GM12875 (cell line): ENCODE measurements around the gene ADCYAP1R1.

Experiments used
- H3K4me3 ChIP-seq: one replicate; pipeline ENCODE4 v1.5.1; 2011; ENCODE audit warnings: low read depth, low read length, control low read depth
- CTCF ChIP-seq: IDR thresholded peaks from 2 replicates; pipeline ENCODE4 v1.5.1; 2011; ENCODE audit warnings: low read depth, mild to moderate bottlenecking, control low read depth, inconsistent platforms, low read length, moderate library complexity, borderline replicate concordance; ENCODE audit not compliant: insufficient read depth

Gene ADCYAP1R1

DNA sequence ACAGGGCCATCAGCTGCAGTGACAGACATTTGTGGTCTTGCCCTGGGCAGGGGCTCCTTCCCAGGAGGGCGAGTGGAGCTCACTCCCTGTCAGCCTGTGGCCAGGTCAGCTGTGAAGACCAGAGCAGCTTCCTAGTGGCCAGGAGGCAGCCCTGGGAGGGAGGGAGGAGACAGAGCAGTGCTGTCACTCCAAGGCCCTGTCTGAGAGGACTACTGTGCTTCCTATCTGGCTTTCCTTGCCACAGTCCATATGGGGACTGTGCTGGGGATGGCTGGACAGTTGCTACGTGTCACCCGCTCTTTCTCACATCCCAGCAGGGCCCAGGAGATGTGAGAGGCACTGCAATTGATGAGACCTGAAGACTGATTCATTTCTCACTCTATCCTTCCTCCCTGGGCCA is 15.2 kb upstream of the ADCYAP1R1 start:
- no peak overlapping the region for H3K4me3 ChIP-seq
- TF ChIP-seq CTCF = no peak

GRCh38 chr7:31043051-31043471 is 9.0 kb upstream of the ADCYAP1R1 start:
- TF ChIP-seq CTCF = no peak
- H3K4me3 ChIP-seq = no peak overlapping the region

GRCh38 chr7:31044529-31044928 is 7.6 kb upstream of the ADCYAP1R1 start:
- no peak for TF ChIP-seq CTCF
- no peak overlapping the region for H3K4me3 ChIP-seq

- H3K4me3 ChIP-seq = no peak overlapping the region
- TF ChIP-seq CTCF = no peak
Observed at GRCh38 chr7:31046723-31047122, 5.4 kb upstream of the ADCYAP1R1 start.

DNA sequence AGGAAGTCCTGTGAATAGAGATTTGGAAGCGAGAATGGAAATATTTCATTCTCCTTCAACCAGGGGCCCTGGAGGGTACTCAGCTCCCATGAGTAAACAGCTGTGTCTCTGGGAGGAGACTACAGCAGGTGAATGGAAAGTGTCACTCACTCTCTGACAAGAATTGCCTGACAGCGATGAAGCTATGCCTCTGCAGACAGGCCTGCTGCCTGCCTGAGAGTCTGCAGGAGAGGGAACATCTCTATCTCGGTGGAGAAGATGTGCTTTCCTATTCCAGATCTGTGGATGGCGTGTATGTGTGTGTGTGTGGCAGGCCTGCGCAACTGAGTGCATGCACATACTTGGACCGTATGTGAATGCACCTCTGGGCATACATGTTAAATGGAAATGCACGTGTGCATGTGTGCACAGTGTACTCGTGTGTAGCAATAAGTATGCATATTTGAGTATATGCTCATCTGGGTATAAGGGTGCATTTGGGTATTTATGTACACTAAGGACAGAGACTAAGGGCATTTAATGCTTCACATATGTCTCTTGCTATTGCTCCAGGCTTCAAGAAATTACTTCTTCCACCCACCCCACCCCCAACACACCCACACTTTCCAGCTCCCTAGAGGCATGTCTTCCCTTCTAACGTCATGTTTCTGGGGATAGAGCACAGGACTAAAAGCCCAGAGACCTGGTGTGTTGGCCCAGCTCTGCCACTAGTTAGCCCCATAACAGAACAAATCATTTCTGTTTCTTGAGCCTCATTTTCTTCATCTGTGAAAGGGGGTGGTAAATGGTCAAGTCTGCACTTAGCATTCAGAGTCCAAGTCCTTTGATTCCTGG is 4.6 kb upstream of the ADCYAP1R1 start:
- no peak for TF ChIP-seq CTCF
- H3K4me3 ChIP-seq = no peak overlapping the region

- no peak overlapping the region for H3K4me3 ChIP-seq
Observed at GRCh38 chr7:31049005-31049765, 2.9 kb upstream of the ADCYAP1R1 start.

More at GRCh38 chr7:31049005-31049765, 2.9 kb upstream of the ADCYAP1R1 start:
- TF ChIP-seq CTCF = no peak
